C4-2B (cell line): ENCODE measurements around the gene PDE6A.

Experiments
- H3K27ac ChIP-seq: fragments of 450-650 bp; 2 replicates; pipeline ENCODE4 v1.5.1; 2017
- CTCF ChIP-seq: fragments of 450-650 bp; conservative IDR thresholded peaks from 2 replicates; pipeline ENCODE4 v1.5.1; 2017; ENCODE audit warnings: mild to moderate bottlenecking
- ZFX ChIP-seq: fragments of 450-650 bp; IDR thresholded peaks from 2 replicates; pipeline ENCODE4 v1.6.1; 2017

PDE6A gene

GRCh38 chr5:149951138-149951749, 6.7 kb upstream of the PDE6A start:
- no peak overlapping the region for H3K27ac ChIP-seq
- TF ChIP-seq CTCF, result no peak
- no peak for TF ChIP-seq ZFX

DNA sequence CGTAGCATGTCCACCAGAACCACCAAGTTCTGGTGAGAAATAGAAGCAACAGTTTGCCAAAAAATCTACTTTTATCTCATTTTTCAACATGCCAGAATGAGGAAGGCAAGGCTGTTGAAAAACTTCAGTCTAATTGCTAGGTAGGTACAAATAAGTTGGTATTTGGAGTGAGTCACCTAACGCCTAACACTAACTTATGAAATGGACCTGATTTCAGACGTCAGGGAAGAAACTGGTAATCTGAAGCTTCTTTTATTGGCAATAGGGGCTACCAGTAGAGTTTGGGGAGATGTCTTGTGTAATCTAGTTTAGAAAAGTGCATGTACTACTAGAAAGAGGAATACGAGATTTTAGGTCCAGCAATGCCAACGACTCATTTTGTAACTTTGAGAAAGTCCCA, 4.4 kb upstream of the PDE6A start:
- TF ChIP-seq ZFX (no peak), CTCF (no peak)
- H3K27ac ChIP-seq, result no peak overlapping the region

DNA sequence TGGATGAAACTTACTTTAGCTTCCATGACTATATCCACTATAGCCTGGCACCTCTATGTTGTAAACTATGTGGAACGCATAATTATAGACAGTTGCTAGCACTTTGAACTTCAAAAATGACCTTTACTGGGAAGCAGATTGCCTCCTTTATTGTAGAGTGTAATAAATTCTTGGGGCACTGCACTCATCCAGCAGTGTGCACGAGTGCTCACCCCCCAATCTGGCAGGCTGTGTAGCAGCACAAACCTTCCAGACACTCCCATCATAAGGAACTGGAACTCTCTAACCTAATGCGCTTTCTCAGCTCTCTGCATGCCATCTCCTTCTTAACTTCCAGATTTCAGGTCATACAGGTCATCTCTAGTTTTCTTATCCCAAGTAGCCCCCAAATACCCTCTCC, 1.5 kb upstream of the PDE6A start:
- H3K27ac ChIP-seq, result no peak overlapping the region
- TF ChIP-seq ZFX (no peak), CTCF (no peak)

GRCh38 chr5:149943177-149943949, 1.2 kb downstream of the PDE6A start:
- H3K27ac ChIP-seq, result peak overlapping the region; percentile 41; the same call in 1 of the 2 replicates

DNA sequence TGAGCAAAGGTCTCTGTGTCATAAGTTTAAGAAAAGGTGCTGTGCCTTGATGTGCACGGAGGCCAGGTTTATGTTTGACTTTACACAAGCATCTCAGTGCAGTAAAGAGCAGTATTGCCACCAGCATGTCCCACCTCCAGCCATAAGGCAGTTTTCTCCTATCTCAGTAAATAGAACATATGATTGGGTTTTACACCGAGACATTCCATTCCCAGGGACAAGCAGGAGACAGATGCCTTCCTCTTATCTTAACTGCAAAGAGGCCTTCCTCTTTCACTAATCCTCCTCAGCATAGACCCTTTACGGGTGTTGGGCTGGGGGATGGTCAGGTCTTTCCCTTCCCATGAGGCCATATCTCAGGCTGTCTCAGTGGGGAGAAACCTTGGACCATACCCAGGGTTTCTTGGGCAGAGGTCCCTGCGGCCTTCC, 1.8 kb downstream of the PDE6A start:
- peak overlapping the region; percentile 49 for H3K27ac ChIP-seq

GRCh38 chr5:149942199-149942598, 2.4 kb downstream of the PDE6A start:
- no peak for TF ChIP-seq ZFX
- TF ChIP-seq CTCF, result no peak
- H3K27ac ChIP-seq, result peak overlapping the region; percentile 49

DNA sequence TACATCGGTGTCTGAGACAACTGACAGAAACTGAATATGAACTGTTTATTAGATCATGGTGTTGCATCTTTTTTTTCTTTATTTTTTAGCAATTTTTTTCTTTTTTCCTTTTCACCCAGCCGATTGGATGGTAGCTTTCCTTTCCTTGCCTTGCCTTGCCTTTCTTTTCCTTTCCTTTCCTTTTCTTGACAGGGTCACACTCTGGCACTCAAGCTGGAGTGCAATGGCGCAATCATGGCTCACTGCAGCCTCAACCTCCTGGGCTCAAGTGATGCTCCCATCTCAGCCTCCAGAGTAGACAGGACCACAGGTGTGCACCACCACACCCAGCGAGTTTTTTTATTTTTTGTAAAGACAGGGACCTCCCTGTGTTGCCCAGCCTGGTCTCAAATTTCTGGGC, 2.8 kb downstream of the PDE6A start:
- no peak for TF ChIP-seq CTCF
- no peak for TF ChIP-seq ZFX
- H3K27ac ChIP-seq, result peak overlapping the region; percentile 49

- no peak overlapping the region for H3K27ac ChIP-seq
- TF ChIP-seq ZFX, result no peak
- TF ChIP-seq CTCF, result no peak
Measured at GRCh38 chr5:149940941-149941644, 3.5 kb downstream of the PDE6A start.
